ENCODE results near the gene MIER2.

MIER2 gene

GRCh38 chr19:306151-306900, 38.3 kb downstream of the MIER2 start:
- DNase-seq: no peak

DNA sequence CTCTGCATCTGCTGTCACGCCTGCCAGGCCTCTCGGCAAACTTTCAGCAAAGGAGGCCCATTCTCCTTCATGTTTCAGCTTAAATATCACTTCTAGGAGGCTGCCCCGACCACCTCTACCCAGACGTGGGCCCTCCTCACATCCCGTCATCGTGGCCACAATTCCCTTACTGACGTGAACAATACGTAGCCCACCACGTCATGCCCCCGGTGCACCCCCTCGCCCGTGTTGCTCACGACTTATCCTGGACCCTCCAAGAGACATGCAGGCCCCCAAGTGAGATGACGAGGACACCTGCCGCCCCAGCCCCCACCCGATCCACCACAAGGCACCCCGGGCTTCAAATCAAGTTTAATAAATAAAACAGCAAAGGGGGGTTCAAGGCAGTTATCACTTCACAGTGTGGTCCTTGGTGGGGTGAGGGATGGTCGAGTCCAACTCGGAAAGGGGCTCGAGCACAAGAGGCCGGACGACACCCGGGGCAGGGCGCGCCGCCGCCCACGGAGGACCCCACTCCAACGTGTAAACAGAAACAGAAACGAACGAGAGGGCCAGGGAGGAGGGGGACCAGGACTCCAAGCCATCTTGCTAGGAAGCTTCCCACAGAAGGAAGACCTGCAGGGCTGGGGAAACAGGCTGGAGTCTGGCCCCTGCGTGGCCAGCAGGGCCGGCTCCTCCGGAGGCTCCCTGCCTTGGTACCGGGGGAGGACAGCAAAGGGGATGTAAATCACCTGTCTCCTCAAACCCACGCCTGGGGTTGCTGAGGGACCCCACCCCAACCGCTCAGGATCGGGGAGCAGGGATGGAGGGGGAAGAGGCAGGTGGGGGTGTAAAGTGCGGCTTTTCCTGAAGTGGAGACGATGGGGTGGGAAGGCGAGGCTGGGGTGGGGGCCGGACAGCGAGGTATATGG, 39.1 kb downstream of the MIER2 start:
- no peak for DNase-seq

DNA sequence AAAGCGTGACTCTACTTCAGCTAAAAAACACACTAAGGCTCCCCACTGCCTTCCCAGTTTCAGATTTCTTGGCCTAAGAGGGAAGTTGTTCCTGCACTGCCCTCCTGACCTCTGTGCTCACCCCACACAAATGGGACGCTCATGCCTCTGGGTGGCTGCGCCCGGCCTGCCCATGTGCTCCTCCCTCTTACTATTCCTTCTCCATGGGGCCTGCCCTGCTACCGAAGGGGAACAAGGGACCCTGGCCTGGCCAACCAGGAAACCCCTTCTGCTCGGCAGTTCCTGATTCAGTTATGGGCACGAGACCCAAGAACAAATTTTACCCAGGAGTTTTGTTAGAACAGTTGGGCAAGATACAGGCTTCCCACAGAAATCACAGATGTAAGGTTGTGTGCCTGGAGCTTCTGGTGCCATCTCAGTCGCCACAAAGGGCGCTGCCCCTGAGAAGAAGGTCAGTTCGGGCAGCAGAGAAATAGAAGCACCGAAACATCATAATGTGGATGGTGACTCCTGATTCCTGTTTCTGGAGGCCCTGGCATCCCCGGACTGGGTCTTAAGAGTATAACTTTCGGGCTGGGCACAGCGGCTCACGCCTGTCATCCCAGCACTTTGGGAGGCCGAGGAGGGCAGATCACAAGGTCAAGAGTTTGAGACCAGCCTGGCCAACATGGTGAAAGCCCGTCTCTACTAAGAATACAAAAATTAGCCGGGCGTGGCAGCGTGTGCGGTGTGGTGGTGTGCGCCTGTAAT, 47.9 kb downstream of the MIER2 start:
- DNase-seq: no peak

GRCh38 chr19:295687-296370, 48.8 kb downstream of the MIER2 start:
- no peak for DNase-seq

GRCh38 chr19:294946-295686, 49.5 kb downstream of the MIER2 start:
- peak; percentile 55 for DNase-seq

GRCh38 chr19:294341-294945, 50.2 kb downstream of the MIER2 start:
- no peak for DNase-seq

GRCh38 chr19:293436-294110, 51.0 kb downstream of the MIER2 start:
- no peak for DNase-seq

DNA sequence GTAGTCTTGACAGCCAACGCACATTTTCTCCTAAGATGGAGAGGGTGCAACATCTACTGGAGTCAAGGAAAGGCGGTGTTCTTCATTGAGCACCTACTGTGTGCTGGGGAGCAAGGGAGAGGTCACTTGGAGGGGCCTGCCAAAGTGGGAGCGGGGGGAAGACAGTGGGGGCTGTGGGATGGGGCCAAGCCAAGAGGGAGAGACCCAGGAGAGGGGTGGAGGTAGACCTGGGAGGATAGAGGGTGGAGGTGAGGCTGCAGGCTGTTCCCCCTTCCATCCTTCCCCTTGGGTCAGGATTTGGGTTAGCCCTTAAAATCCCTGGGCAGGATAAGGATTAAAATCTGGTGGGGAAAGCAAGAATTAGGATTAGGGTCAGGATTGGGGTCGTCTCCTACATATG, 51.6 kb downstream of the MIER2 start:
- DNase-seq: no peak

DNA sequence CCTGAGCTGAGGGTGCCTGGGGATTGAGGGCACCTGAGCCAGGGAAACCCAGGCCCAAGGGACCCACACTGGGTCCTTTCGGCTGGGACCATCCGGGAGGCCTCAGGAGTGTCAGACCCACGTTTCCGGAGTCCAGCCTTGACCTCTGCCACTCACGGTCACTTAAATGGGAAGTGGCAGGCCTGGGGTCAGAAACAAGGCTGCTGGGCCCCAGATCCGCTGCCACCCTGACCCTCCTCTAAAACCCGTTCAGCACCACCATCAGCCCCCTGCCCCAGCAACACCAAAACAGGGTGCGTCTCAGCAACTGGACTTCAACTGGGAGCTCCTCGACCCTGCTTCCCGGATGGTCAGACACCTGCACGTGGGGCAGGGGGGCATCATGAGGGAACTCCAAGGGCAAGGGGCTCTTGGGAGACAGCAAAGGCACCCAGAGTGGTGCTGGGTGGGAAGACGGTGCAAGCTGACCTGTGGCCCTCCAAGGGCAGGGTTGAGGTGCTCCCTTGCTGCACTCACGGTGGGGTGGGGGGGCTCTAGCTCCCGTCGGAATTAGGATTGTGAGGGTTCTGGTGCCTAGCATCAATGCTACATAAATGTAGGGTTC, 52.2 kb downstream of the MIER2 start:
- DNase-seq: no peak

- DNase-seq: no peak
Observed at GRCh38 chr19:291561-292280, 52.9 kb downstream of the MIER2 start.

- DNase-seq: no peak
Observed at GRCh38 chr19:291006-291521, 53.5 kb downstream of the MIER2 start, which contains the start of gene PLPP2. Gene PLPP2 (minus strand): TSS chr19:291403. CDS start chr19:291336, 67 bp downstream.

- peak; percentile 47 for DNase-seq
Observed at GRCh38 chr19:290372-291005, 54.1 kb downstream of the MIER2 start.

DNA sequence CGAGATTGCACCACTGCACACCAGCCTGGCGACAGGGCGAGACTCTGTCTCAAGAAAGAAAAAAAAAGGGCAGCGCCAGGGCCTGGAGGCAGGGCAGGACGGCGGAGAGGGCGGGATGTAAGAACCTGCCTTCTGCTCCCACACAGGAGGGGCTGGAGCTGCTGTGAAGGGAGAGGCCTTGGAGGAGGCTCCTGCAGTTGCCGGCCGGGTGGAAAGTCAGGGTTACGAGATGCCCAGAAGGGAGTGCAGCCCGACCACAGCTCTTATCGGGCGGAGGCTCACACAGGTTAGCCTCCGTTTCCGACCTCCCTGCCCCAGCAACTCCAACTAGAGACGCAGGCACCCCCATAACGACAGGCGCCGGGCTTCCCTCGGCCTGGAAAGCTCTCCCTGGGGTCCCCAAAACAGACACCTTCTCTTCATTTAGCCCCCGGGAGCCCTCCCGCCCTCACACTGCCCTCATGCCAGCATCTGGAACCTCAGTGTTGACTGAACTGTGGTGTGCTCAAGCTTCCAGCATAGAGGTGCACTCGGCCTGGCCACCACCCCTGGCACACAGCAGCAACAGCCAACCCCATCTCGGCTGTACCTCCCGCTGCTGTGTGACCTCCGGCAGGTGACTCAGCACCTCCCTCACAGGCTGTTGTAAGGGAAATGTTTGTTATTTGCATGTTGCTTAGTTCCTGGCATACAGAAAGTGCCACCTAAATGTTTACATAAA, 54.8 kb downstream of the MIER2 start:
- DNase-seq: peak; percentile 43

GRCh38 chr19:288911-289310, 55.7 kb downstream of the MIER2 start:
- DNase-seq: no peak

- DNase-seq: no peak
Observed at GRCh38 chr19:287381-287871, 57.2 kb downstream of the MIER2 start.

DNA sequence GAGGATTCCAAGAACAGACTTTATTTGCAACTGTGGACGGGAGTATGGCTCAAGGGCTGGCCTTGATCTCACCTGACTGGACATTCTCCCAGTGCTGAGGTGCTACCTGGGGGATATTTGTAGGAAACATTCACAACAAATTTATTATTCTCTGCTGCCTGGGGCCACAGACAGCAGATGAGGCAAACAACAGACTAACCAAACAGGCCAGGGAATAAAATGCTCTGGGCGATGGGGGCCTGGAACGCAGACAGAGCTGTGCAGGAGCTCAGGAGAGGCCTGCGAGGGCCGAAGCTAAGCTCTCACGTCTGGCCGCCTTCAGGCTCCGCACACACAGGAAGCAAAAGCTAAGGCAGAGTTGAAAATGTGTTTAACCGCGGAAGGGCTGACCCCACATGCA, 61.2 kb downstream of the MIER2 start:
- no peak for DNase-seq

GRCh38 chr19:282501-282900, 62.1 kb downstream of the MIER2 start:
- DNase-seq: no peak

DNA sequence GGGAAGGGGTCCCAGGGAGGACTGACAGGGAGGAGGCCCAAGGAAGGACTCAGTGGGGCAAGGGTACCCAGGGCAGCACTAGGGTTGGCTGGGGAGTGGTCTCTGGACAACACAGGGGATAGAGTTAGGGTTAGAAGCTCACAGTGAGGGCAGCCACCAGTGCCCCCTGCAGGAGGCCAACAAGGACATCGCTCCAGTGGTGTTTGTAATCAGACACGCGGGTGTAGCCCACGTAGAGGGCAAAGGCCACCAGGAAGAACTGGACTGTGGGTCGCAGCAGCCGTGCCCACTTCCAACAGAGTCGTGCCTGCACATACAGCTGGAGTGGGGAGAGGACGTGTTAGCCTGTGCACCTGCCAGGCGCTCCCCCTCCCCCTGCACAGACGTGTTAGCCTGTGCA, 62.6 kb downstream of the MIER2 start:
- DNase-seq: no peak

Measured in CD4-positive, alpha-beta T cell treated with Interleukin-17A for 4 hours (primary cell).